ENCODE results near the gene RER1. TPM values are rescaled to one million over a fixed set of nuclear protein-coding genes. Genes with fewer than 3 reads are reported as not detected.

The RER1 gene
- total and polyA plus RNA-seq, 10 donors: 51.1 to 131 (median 79.0) TPM

- Histone ChIP-seq H3K4me3 (no peak overlapping the region), H3K27me3 (replicated peaks in 1 of 7) (peaks cover 0 to 63% (median 38%) of the 10 kb centered on the region in 7 donors), H3K9me3 (no peaks in the 10 kb centered on the region), H3K36me3 (no peaks in the 10 kb centered on the region), H3K4me1 (peaks cover 0 to 33% (median 14%) of the 10 kb centered on the region in 6 donors), H3K27ac (no peak overlapping the region)
- DNase-seq: no peak
- TF ChIP-seq CTCF (IDR thresholded peaks at IDR 0.05 in 8 of 11, conservative IDR thresholded peaks at IDR 0.05 in 3 of 11) (no peak), POLR2AphosphoS5 (IDR thresholded peaks at IDR 0.05) (no peak), POLR2A (IDR thresholded peaks at IDR 0.05) (no peak)
- WGBS, 5 donors: 25 to 49% (median 48%) methylated on average over 7 to 13 of the region's 13 CpGs
- intact Hi-C loops (cut with DNase I; ENCODE audit: low total_unique reads): no loop called here
Observed at GRCh38 chr1:2446394-2446793, 54.8 kb downstream of the RER1 start.

GRCh38 chr1:2446861-2447260 is 55.2 kb downstream of the RER1 start:
- Histone ChIP-seq H3K36me3 (no peaks in the 10 kb centered on the region), H3K27ac (no peak overlapping the region), H3K4me3 (no peak overlapping the region), H3K9me3 (no peaks in the 10 kb centered on the region), H3K4me1 (peaks cover 0 to 33% (median 14%) of the 10 kb centered on the region in 6 donors), H3K27me3 (replicated peaks in 1 of 7) (peaks cover 0 to 63% (median 34%) of the 10 kb centered on the region in 7 donors)
- 45 to 68% (median 60%) methylated on average over 8 to 9 of the region's 9 CpGs for WGBS, 5 donors
- no peak for DNase-seq
- intact Hi-C loops (cut with DNase I; ENCODE audit: low total_unique reads): no loop called here
- TF ChIP-seq POLR2AphosphoS5 (IDR thresholded peaks at IDR 0.05) (no peak), CTCF (IDR thresholded peaks at IDR 0.05 in 8 of 11, conservative IDR thresholded peaks at IDR 0.05 in 3 of 11) (no peak), POLR2A (IDR thresholded peaks at IDR 0.05) (no peak)

- H3K36me3 ChIP-seq: no peaks in the 10 kb centered on the region
- DNase-seq: no peak
- intact Hi-C loops (cut with DNase I; ENCODE audit: low total_unique reads): no loop called here
- no peaks in the 10 kb centered on the region for H3K9me3 ChIP-seq
- H3K4me1 ChIP-seq: peaks cover 0 to 33% (median 14%) of the 10 kb centered on the region in 6 donors
- no peak for TF ChIP-seq POLR2A (IDR thresholded peaks at IDR 0.05)
- no peak for TF ChIP-seq POLR2AphosphoS5 (IDR thresholded peaks at IDR 0.05)
- no peak for TF ChIP-seq CTCF (IDR thresholded peaks at IDR 0.05 in 8 of 11, conservative IDR thresholded peaks at IDR 0.05 in 3 of 11)
- H3K27ac ChIP-seq: no peak overlapping the region
- 54 to 78% (median 71%) methylated on average over 10 to 23 of the region's 23 CpGs for WGBS, 5 donors
- no peak overlapping the region for H3K4me3 ChIP-seq
- H3K27me3 ChIP-seq (replicated peaks in 1 of 7): peaks cover 0 to 62% (median 28%) of the 10 kb centered on the region in 7 donors
Observed at GRCh38 chr1:2447276-2448097, 55.8 kb downstream of the RER1 start.

GRCh38 chr1:2448098-2448445 is 56.4 kb downstream of the RER1 start:
- Histone ChIP-seq H3K4me3 (no peak overlapping the region), H3K27me3 (replicated peaks in 1 of 7) (peaks cover 0 to 58% (median 22%) of the 10 kb centered on the region in 7 donors), H3K4me1 (peaks cover 0 to 28% (median 12%) of the 10 kb centered on the region in 6 donors), H3K9me3 (no peaks in the 10 kb centered on the region), H3K27ac (no peak overlapping the region), H3K36me3 (no peaks in the 10 kb centered on the region)
- 39 to 55% (median 49%) methylated on average over 9 to 18 of the region's 18 CpGs for WGBS, 5 donors
- TF ChIP-seq POLR2AphosphoS5 (IDR thresholded peaks at IDR 0.05): peak in 1 of 3 donors; percentile 26
- no peak for TF ChIP-seq CTCF (IDR thresholded peaks at IDR 0.05 in 8 of 11, conservative IDR thresholded peaks at IDR 0.05 in 3 of 11)
- intact Hi-C loops (cut with DNase I; ENCODE audit: low total_unique reads): no loop called here
- no peak for DNase-seq

Data from spleen (tissue), 11 donors.